Sigmoid colon (tissue), 7 donors: ENCODE results near the gene KIAA1217. TPM values are rescaled to one million over a fixed set of nuclear protein-coding genes. Genes with fewer than 3 reads are reported as not detected.

Experiments
- DNase-seq: peaks from one replicate; pipeline ENCODE4 v3.0.0-alpha.2; 2019
- H3K27ac ChIP-seq, 4 donors: fragments of 200-600 bp; sonication (generic); one replicate each; pipeline ENCODE4 v1.5.1; 2016 to 2019; ENCODE audit warnings: mild to moderate bottlenecking in 1 of 4
- H3K27me3 ChIP-seq, 3 donors: fragments of 200-600 bp; sonication (generic); one replicate each; pipeline ENCODE4 v1.5.1; 2019; ENCODE audit warnings: mild to moderate bottlenecking in 1 of 3
- H3K36me3 ChIP-seq, 4 donors: fragments of 200-600 bp; sonication (generic); one replicate each; pipeline ENCODE4 v1.5.1; 2016 to 2019
- H3K4me1 ChIP-seq, 4 donors: fragments of 200-600 bp; sonication (generic); one replicate each; pipeline ENCODE4 v1.5.1; 2017 to 2019
- H3K4me3 ChIP-seq, 4 donors: fragments of 200-600 bp; sonication (generic); one replicate each; pipeline ENCODE4 v1.5.1; 2017 to 2019; ENCODE audit warnings: mild to moderate bottlenecking in 2 of 4, moderate library complexity in 1 of 4
- H3K9me3 ChIP-seq, 4 donors: fragments of 200-600 bp in 3 of 4; sonication (generic) in 3 of 4; one replicate each; pipeline versions ENCODE4 v1.5.1 to v1.6.1; 2013 to 2019
- CTCF ChIP-seq, 4 experiments: fragments of 450-650 bp in 3 of 4; fragments of 200-600 bp in 1 of 4; IDR thresholded peaks; one replicate each; pipeline ENCODE4 v1.5.1; 2016 to 2019; ENCODE audit warnings: antibody characterized with exemption in 4 of 4, mild to moderate bottlenecking in 3 of 4, moderate library complexity in 2 of 4
- EP300 ChIP-seq, 4 donors: sonication (generic); formaldehyde crosslinking; IDR thresholded peaks; one replicate each; pipeline ENCODE4 v1.6.1; 2017; ENCODE audit warnings: antibody characterized with exemption in 4 of 4
- POLR2A ChIP-seq, 2 donors: fragments of 450-650 bp; IDR thresholded peaks; one replicate each; pipeline ENCODE4 v1.6.1; 2016; ENCODE audit warnings: antibody characterized with exemption in 2 of 2, mild to moderate bottlenecking in 2 of 2, moderate library complexity in 2 of 2
- POLR2AphosphoS5 ChIP-seq, 4 donors: sonication (generic); formaldehyde crosslinking; IDR thresholded peaks; one replicate each; pipeline ENCODE4 v1.6.1; 2017; ENCODE audit warnings: antibody characterized with exemption in 4 of 4
- WGBS, 2 donors: extraction: QIAGEN DNeasy Blood & Tissue Kit; methylation state at CpG; one replicate each; pipeline ENCODE4 v1.1.7; 2013; 5-methylcytosine and 5-hydroxymethylcytosine counted together
- intact Hi-C: fragments of 100-400 bp; cut with DNase I; formaldehyde crosslinking; loops from one replicate; pipeline ENCODE4 v1.15.1; 2023
- polyA plus RNA-seq, 3 donors: library from polyadenylated mRNA; stranded (reverse); fragments of 200-250 nt; gene quantifications; one replicate each; pipeline ENCODE4 v1.2.3, GENCODE V29; 2013
- total RNA-seq, 4 donors: library from RNA; depleted of rRNA; stranded (reverse); fragments of >200 nt; gene quantifications; one replicate each; pipeline ENCODE4 v1.1.0, GENCODE V29; 2016
- donor health status: healthy with polysubstance abuse.
- donor health status: Bipolar disorder and iron deficiency.
- donor health status: healthy.

KIAA1217 gene
- total and polyA plus RNA-seq, 7 donors: 7.6 to 31.9 (median 15.0) TPM

- Histone ChIP-seq H3K9me3 (no peaks in the 10 kb centered on the region), H3K27me3 (no peaks in the 10 kb centered on the region), H3K4me1 (no peaks in the 10 kb centered on the region), H3K27ac (no peak overlapping the region), H3K4me3 (no peak overlapping the region), H3K36me3 (peaks cover 0 to 19% (median 0%) of the 10 kb centered on the region in 4 donors)
- DNase-seq: no peak
- intact Hi-C loops: no loop called here
- TF ChIP-seq POLR2A (IDR thresholded peaks at IDR 0.05): no peak
- no peak for TF ChIP-seq POLR2AphosphoS5 (IDR thresholded peaks at IDR 0.05)
- 84 to 86% methylated on average over 1 of the region's 1 CpG for WGBS, 2 donors
Measured at GRCh38 chr10:24435374-24435773, 226.4 kb downstream of the KIAA1217 start.

GRCh38 chr10:24437302-24437701 is 228.4 kb downstream of the KIAA1217 start:
- Histone ChIP-seq H3K27me3 (no peaks in the 10 kb centered on the region), H3K4me3 (no peak overlapping the region), H3K9me3 (no peaks in the 10 kb centered on the region), H3K4me1 (no peaks in the 10 kb centered on the region), H3K36me3 (peaks cover 0 to 19% (median 0%) of the 10 kb centered on the region in 4 donors), H3K27ac (no peak overlapping the region)
- DNase-seq: no peak
- TF ChIP-seq POLR2AphosphoS5 (IDR thresholded peaks at IDR 0.05): no peak
- TF ChIP-seq CTCF (IDR thresholded peaks at IDR 0.05): no peak
- no peak for TF ChIP-seq EP300 (IDR thresholded peaks at IDR 0.05)
- intact Hi-C loops: no loop called here
- WGBS, 2 donors: 92 to 95% methylated on average over 5 of the region's 5 CpGs

DNA sequence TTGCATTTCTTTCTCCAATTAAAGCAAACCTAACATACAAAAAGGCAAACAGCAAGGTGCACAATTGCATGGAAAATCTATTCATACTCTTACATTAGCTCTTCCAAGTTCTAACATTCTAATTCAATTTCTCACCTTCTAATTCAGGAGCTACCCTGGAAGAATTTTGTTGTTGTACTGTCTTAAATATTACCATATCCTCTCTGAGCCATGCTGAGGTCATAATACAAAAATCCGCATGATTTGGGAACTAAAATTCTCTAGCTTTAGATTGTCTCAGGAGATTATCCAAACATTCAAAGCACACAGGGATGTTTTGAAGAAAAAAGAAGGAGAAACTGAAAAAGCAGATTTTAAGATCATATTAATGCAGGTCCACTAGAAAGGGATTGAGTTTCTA is 229.9 kb downstream of the KIAA1217 start:
- intact Hi-C loops: no loop called here
- Histone ChIP-seq H3K27ac (no peak overlapping the region), H3K36me3 (peaks cover 0 to 19% (median 0%) of the 10 kb centered on the region in 4 donors), H3K27me3 (no peaks in the 10 kb centered on the region), H3K4me3 (no peak overlapping the region), H3K4me1 (no peaks in the 10 kb centered on the region), H3K9me3 (no peaks in the 10 kb centered on the region)
- TF ChIP-seq EP300 (IDR thresholded peaks at IDR 0.05): no peak
- no peak for TF ChIP-seq CTCF (IDR thresholded peaks at IDR 0.05)
- no peak for TF ChIP-seq POLR2AphosphoS5 (IDR thresholded peaks at IDR 0.05)
- TF ChIP-seq POLR2A (IDR thresholded peaks at IDR 0.05): no peak
- DNase-seq: no peak
- WGBS, 2 donors: 92 to 94% methylated on average over 1 of the region's 1 CpG

DNA sequence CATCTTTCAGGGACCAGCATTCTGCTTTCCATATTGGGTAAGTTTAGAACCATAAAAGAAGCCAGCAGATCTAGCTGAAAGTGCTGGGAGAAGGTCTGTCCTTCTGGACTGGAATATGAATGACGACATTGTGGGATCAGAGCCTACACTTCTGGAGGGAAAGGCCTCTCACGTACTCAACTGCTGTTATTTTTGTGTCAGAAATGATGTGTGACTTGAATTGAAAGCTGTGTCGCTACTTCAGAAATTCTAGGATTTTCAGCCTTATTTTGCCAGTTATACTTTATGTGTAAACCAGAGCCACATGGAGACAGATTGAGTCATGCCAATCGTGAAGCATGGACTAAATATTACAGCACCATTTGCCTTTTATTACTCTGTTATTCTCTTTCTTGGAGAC is 231.0 kb downstream of the KIAA1217 start:
- intact Hi-C loops: no loop called here
- Histone ChIP-seq H3K27ac (no peak overlapping the region), H3K27me3 (no peaks in the 10 kb centered on the region), H3K36me3 (peaks cover 0 to 14% (median 0%) of the 10 kb centered on the region in 4 donors), H3K4me1 (no peaks in the 10 kb centered on the region), H3K4me3 (no peak overlapping the region), H3K9me3 (no peaks in the 10 kb centered on the region)
- TF ChIP-seq CTCF (IDR thresholded peaks at IDR 0.05) (no peak), POLR2AphosphoS5 (IDR thresholded peaks at IDR 0.05) (no peak), EP300 (IDR thresholded peaks at IDR 0.05) (no peak), POLR2A (IDR thresholded peaks at IDR 0.05) (no peak)
- no peak for DNase-seq
- WGBS, 2 donors: 86 to 91% methylated on average over 4 of the region's 4 CpGs

GRCh38 chr10:24440817-24441797 is 232.2 kb downstream of the KIAA1217 start:
- no peak for DNase-seq
- TF ChIP-seq EP300 (IDR thresholded peaks at IDR 0.05) (no peak), POLR2AphosphoS5 (IDR thresholded peaks at IDR 0.05) (no peak), POLR2A (IDR thresholded peaks at IDR 0.05) (no peak), CTCF (IDR thresholded peaks at IDR 0.05) (no peak)
- H3K4me3 ChIP-seq: no peak overlapping the region
- intact Hi-C loops: no loop called here
- WGBS, 2 donors: 92 to 93% methylated on average over 13 of the region's 13 CpGs
- H3K4me1 ChIP-seq: no peaks in the 10 kb centered on the region
- H3K36me3 ChIP-seq: peaks cover 0 to 9% (median 0%) of the 10 kb centered on the region in 4 donors
- no peaks in the 10 kb centered on the region for H3K27me3 ChIP-seq
- no peak overlapping the region for H3K27ac ChIP-seq
- H3K9me3 ChIP-seq: no peaks in the 10 kb centered on the region
